Right atrium auricular region (tissue), 2 donors: ENCODE data around the gene TFAP2E. TPM values are rescaled to one million over a fixed set of nuclear protein-coding genes. Genes with fewer than 3 reads are reported as not detected.
A peak's percentile ranks its signal among the peaks of the same experiment; 100 is the strongest.

Experiments
- DNase-seq: peaks from one replicate; pipeline ENCODE4 v3.0.0-alpha.2; 2019; ENCODE audit warnings: low spot score
- H3K27ac ChIP-seq, 2 donors: fragments of 200-600 bp; sonication (generic); 1 replicate in 1 of 2; 2 replicates in 1 of 2; pipeline ENCODE4 v1.5.1; 2016 to 2019
- H3K27me3 ChIP-seq, 2 donors: fragments of 200-600 bp; sonication (generic); one replicate each; pipeline versions ENCODE4 v1.5.1 to v1.6.0; 2017 to 2019
- H3K36me3 ChIP-seq: fragments of 200-600 bp; sonication (generic); one replicate; pipeline ENCODE4 v1.5.1; 2016
- H3K4me1 ChIP-seq, 2 donors: fragments of 200-600 bp; sonication (generic); one replicate each; pipeline versions ENCODE4 v1.5.1 to v1.6.0; 2017 to 2019
- H3K4me3 ChIP-seq, 2 donors: fragments of 200-600 bp; sonication (generic); 1 replicate in 1 of 2; 2 replicates in 1 of 2; pipeline ENCODE4 v1.5.1; 2017 to 2019; ENCODE audit warnings: mild to moderate bottlenecking in 1 of 2, moderate library complexity in 1 of 2
- H3K9me3 ChIP-seq, 2 donors: fragments of 200-600 bp; sonication (generic); one replicate each; pipeline ENCODE4 v1.5.1; 2019
- total RNA-seq, 2 donors: library from RNA; depleted of rRNA; stranded (reverse); fragments of >200 nt; gene quantifications; one replicate each; pipeline ENCODE4 v1.1.0, GENCODE V29; 2016
- TF ChIP-seq, protein P1 (sequence below), 2 donors: fragments of 200-600 bp; sonication (generic); IDR thresholded peaks; one replicate each; pipeline ENCODE4 v1.5.1; 2019; ENCODE audit warnings: antibody characterized with exemption in 2 of 2

TFAP2E gene
- total RNA-seq, 2 donors from 2014 or later: not detected

DNA sequence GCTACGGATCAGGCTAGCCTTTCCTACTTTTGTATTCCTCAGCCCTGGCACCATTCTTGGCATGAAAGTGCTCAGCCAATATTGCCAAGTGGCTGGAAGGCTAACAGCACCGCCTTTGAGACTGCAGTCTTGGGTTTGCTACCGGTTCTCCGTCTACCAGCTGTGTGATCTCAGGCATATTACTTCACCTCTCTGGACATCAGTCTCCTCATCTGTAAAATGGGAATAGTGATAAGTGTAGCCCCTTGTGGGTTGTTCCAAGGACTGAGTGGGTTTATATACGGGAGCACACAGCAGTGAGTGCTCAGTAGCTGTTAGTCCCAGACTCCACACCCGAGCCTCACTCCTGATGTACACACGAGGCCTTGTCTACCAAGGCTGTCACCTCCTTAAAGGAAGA lies 13.7 kb downstream of the TFAP2E start:
- Histone ChIP-seq H3K4me1 (no peaks in the 10 kb centered on the region), H3K4me3 (no peak overlapping the region), H3K36me3 (no peaks in the 10 kb centered on the region), H3K27me3 (no peaks in the 10 kb centered on the region), H3K27ac (no peak overlapping the region), H3K9me3 (no peaks in the 10 kb centered on the region)
- TF ChIP-seq, protein P1, sequence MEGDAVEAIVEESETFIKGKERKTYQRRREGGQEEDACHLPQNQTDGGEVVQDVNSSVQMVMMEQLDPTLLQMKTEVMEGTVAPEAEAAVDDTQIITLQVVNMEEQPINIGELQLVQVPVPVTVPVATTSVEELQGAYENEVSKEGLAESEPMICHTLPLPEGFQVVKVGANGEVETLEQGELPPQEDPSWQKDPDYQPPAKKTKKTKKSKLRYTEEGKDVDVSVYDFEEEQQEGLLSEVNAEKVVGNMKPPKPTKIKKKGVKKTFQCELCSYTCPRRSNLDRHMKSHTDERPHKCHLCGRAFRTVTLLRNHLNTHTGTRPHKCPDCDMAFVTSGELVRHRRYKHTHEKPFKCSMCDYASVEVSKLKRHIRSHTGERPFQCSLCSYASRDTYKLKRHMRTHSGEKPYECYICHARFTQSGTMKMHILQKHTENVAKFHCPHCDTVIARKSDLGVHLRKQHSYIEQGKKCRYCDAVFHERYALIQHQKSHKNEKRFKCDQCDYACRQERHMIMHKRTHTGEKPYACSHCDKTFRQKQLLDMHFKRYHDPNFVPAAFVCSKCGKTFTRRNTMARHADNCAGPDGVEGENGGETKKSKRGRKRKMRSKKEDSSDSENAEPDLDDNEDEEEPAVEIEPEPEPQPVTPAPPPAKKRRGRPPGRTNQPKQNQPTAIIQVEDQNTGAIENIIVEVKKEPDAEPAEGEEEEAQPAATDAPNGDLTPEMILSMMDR (IDR thresholded peaks at IDR 0.05): no peak
- no peak for DNase-seq

DNA sequence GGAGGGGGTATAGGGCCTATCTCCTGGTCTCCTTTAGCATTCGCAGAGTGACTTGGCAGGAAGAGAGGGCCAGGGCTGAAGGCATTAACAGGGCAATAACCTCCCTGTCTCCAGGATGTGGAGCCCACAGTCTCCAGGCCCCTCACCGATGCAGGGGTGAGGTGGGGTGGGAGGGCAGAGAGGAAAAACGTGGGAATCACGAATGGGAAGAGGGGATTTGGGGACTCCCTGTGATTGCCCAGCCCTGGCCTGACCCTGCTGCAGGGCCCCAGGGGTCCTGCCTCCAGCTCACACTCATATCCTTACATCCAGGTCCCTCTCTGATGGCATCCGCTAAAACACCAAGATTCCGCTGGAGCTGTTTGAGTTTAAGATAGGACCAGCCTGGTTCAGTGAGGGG lies 14.6 kb downstream of the TFAP2E start:
- no peak for DNase-seq
- Histone ChIP-seq H3K27ac (no peak overlapping the region), H3K36me3 (no peaks in the 10 kb centered on the region), H3K9me3 (no peaks in the 10 kb centered on the region), H3K4me3 (no peak overlapping the region), H3K27me3 (no peaks in the 10 kb centered on the region), H3K4me1 (no peaks in the 10 kb centered on the region)
- TF ChIP-seq, protein P1 (IDR thresholded peaks at IDR 0.05): no peak

DNA sequence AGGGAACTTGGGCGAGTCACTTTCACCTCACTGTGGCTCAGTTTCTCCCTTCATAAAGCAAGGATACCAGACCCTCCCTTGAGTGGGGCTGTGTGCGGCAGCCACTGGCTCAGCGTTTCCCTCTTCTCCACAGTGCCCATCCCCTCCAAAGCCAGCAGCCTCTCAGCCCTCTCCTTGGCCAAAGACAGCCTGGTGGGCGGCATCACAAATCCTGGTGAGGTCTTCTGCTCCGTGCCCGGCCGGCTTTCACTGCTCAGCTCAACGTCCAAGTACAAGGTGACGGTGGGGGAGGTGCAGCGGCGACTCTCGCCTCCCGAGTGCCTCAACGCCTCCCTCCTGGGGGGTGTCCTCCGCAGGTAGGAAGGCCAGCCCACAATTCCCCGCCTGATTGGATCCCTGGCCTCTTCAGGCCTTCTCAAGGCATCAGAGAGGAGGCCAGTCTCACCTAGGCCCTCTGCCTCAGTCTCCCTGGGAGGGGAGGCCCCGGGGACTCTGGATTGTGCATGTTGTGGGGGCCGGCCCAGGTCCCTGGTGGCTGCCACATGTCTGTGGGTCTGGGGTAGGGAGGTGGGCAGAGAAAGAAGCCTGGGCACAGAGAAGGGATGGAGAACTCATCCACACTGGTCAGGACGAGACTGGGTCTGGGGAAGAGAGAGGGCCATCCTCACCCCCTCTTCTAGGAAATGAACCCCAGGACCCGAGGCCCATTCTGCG lies 15.2 kb downstream of the TFAP2E start:
- no peak for DNase-seq
- H3K27me3 ChIP-seq: no peaks in the 10 kb centered on the region
- H3K4me3 ChIP-seq: no peak overlapping the region
- TF ChIP-seq, protein P1 (IDR thresholded peaks at IDR 0.05): no peak
- H3K4me1 ChIP-seq: no peaks in the 10 kb centered on the region
- no peaks in the 10 kb centered on the region for H3K36me3 ChIP-seq
- H3K27ac ChIP-seq: no peak overlapping the region
- no peaks in the 10 kb centered on the region for H3K9me3 ChIP-seq

DNA sequence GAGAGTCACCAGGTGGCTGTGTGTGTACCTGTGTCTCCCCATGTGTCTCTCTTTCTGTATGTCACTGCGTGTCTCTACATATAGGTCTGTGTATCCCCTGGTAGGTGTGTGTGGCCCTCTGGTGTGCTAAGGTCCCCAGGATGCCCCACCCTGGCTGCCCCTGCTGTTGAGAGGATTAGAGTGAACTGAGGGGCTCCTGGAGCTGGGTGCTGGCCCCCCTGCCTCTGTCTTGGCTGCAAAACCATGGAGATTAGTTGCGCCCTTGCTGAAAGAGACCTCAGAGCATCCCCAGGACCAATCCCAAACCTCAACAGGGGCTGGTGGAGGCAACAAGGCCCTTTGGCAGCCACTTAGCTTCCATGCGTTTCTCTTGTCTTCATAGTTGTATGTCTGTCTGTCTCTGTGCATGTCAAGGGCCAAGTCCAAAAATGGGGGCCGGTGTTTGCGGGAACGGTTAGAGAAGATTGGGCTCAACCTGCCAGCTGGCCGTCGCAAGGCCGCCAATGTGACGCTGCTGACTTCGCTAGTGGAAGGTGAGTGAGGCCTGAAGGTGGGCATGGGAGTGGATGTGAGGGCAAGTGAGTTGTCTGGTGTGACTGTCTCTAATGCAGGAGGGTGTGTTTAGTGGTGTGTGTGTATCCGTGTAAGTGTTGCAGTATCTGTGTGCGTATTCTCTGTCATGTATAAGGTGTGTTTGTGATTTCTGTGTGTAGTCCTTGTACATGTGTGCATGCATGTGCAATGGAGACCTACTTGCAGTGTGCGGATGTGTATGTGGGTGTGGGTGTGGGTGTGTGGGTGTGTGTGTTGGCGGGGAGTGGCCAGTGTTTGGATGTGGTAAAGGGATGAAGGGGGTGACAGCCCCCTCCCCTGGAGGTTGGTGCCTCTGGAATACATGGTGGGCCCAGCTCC lies 16.7 kb downstream of the TFAP2E start:
- Histone ChIP-seq H3K4me3 (no peak overlapping the region), H3K27ac (no peak overlapping the region), H3K9me3 (no peaks in the 10 kb centered on the region), H3K27me3 (no peaks in the 10 kb centered on the region), H3K36me3 (no peaks in the 10 kb centered on the region), H3K4me1 (no peaks in the 10 kb centered on the region)
- DNase-seq: peak; percentile 1
- TF ChIP-seq, protein P1 (IDR thresholded peaks at IDR 0.05): no peak

DNA sequence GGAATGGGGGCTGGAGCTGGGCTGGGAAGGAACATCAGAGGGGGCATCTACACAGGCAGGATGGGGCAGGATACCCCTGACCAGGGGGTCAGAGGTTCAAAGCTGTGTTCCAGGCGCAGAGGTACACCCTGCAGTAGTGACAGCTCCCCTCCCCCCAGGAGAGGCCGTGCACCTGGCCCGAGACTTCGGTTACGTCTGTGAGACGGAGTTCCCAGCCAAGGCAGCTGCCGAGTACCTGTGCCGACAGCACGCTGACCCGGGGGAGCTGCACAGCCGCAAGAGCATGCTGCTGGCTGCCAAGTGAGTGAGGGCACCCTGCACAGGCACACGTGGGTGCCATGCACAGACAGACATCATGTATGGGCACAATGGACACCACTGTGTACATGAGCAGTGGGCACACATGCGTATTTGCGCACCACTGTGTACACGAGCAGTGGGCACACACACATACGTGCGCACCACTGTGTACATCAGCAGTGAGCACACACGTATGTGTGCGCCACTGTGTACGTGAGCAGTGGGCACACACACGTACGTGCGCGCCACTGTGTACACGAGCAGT lies 17.4 kb downstream of the TFAP2E start:
- TF ChIP-seq, protein P1 (IDR thresholded peaks at IDR 0.05): no peak
- H3K4me3 ChIP-seq: no peak overlapping the region
- no peaks in the 10 kb centered on the region for H3K4me1 ChIP-seq
- no peak overlapping the region for H3K27ac ChIP-seq
- H3K36me3 ChIP-seq: no peaks in the 10 kb centered on the region
- no peaks in the 10 kb centered on the region for H3K9me3 ChIP-seq
- no peak for DNase-seq
- no peaks in the 10 kb centered on the region for H3K27me3 ChIP-seq
